ENCODE results near the gene C2.
"Not testable (repeated sequence)": the region's sequence is repeated elsewhere in the genome, so short reads cannot be mapped to it uniquely, and the experiment has no call there.

Gene C2

DNA sequence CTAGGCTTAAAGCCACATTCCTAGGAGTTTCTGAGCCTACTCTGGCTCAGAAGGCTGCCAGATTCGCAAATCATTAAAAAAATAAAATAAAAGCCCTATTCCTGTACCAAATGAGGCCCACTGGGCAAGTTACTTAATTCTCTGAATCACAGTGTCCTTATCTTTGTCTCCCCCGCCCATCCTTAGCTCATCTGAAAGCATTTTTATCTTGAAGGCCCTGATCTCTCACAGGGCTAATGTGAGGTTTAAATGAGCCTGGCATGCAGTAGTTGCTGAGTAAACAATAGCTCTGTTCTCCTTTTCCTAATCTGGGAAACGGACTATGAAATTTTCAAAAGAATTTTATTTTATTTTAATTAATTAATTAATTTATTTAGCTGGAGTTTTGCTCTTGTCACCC lies 23.6 kb upstream of the C2 start:
- Histone ChIP-seq H4K12ac (ENCODE audit: low read depth, low read length) (no peak overlapping the region), H3K14ac (ENCODE audit: low read length) (no peak overlapping the region), H4K8ac (ENCODE audit: low read depth, low read length) (no peak overlapping the region), H3K18ac (ENCODE audit: low read length) (no peak overlapping the region), H2AK5ac (ENCODE audit: low read length) (no peak overlapping the region), H3K4me3 (ENCODE audit: low read depth, low read length) (no peak overlapping the region), H2BK12ac (ENCODE audit: low read length) (no peak overlapping the region), H3K4me2 (ENCODE audit: low read length) (no peak overlapping the region), H2BK120ac (ENCODE audit: insufficient read depth, low read length, poor library complexity) (no peak overlapping the region), H3K27ac (ENCODE audit: low read depth, low read length) (no peak overlapping the region), H3K4ac (ENCODE audit: low read depth, low read length) (no peak overlapping the region), H3K9ac (ENCODE audit: low read length) (no peak overlapping the region), H3K4me1 (ENCODE audit: control insufficient read depth in 1 of 2, insufficient read depth in 2 of 2, low read length in 2 of 2) (peaks cover 7 to 8% of the 10 kb centered on the region in 2 experiments), H3K79me2 (ENCODE audit: control insufficient read depth, insufficient read depth, low read length, poor library complexity) (no peaks in the 10 kb centered on the region), H4K91ac (ENCODE audit: low read depth, low read length) (no peak overlapping the region), H3K9me3 (ENCODE audit: insufficient read depth, low read depth, low read length) (peaks cover 4% of the 10 kb centered on the region), H2AFZ (ENCODE audit: insufficient read depth, low read length, poor library complexity) (no peak overlapping the region), H3K27me3 (ENCODE audit: insufficient read depth, low read length) (no peaks in the 10 kb centered on the region), H3K23ac (ENCODE audit: low read length) (no peak overlapping the region), H3K79me1 (ENCODE audit: low read length) (peaks cover 10% of the 10 kb centered on the region), H3K36me3 (ENCODE audit: control insufficient read depth in 1 of 2, insufficient read depth in 2 of 2, low read length in 2 of 2) (peaks cover 4 to 5% of the 10 kb centered on the region in 2 experiments), H2BK5ac (ENCODE audit: low read depth, low read length, poor library complexity) (no peak overlapping the region)
- no peak for DNase-seq
- no CpG with 5 or more reads among the region's 3 CpGs for WGBS (ENCODE audit: extremely low coverage, insufficient coverage, insufficient read length)

DNA sequence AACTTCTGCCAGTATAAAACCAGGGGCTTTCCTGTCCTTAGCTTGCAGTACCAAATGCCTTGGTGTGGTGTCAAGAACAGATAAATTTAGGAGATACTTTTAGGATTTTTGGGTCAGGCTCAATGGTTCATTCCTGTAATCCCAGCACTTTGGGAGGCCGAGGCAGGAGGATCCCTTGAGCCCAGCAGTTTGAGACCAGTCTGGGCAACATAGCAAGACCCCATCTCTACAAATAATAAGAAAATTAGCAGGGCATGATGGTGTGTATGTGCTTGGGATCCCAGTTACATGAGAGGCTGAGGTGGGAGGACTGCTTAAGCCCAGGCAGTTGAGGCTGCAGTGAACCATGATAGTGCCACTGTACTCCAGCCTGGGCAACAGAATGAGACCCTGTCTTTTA lies 22.5 kb upstream of the C2 start:
- Histone ChIP-seq H3K18ac (ENCODE audit: low read length) (no peak overlapping the region), H3K23ac (ENCODE audit: low read length) (no peak overlapping the region), H3K9ac (ENCODE audit: low read length) (no peak overlapping the region), H3K4me2 (ENCODE audit: low read length) (no peak overlapping the region), H2BK5ac (ENCODE audit: low read depth, low read length, poor library complexity) (no peak overlapping the region), H3K27me3 (ENCODE audit: insufficient read depth, low read length) (no peaks in the 10 kb centered on the region), H3K4me1 (ENCODE audit: control insufficient read depth in 1 of 2, insufficient read depth in 2 of 2, low read length in 2 of 2) (peaks cover 7 to 8% of the 10 kb centered on the region in 2 experiments), H3K14ac (ENCODE audit: low read length) (no peak overlapping the region), H3K4ac (ENCODE audit: low read depth, low read length) (no peak overlapping the region), H2BK12ac (ENCODE audit: low read length) (no peak overlapping the region), H3K4me3 (ENCODE audit: low read depth, low read length) (no peak overlapping the region), H3K36me3 (ENCODE audit: control insufficient read depth in 1 of 2, insufficient read depth in 2 of 2, low read length in 2 of 2) (peaks cover under 1 to 2% of the 10 kb centered on the region in 2 experiments), H2BK120ac (ENCODE audit: insufficient read depth, low read length, poor library complexity) (no peak overlapping the region), H3K9me3 (ENCODE audit: insufficient read depth, low read depth, low read length) (no peaks in the 10 kb centered on the region), H4K91ac (ENCODE audit: low read depth, low read length) (no peak overlapping the region), H4K12ac (ENCODE audit: low read depth, low read length) (no peak overlapping the region), H4K8ac (ENCODE audit: low read depth, low read length) (no peak overlapping the region), H3K79me1 (ENCODE audit: low read length) (peaks cover 10% of the 10 kb centered on the region), H3K79me2 (ENCODE audit: control insufficient read depth, insufficient read depth, low read length, poor library complexity) (no peaks in the 10 kb centered on the region), H2AFZ (ENCODE audit: insufficient read depth, low read length, poor library complexity) (no peak overlapping the region), H2AK5ac (ENCODE audit: low read length) (no peak overlapping the region), H3K27ac (ENCODE audit: low read depth, low read length) (no peak overlapping the region)
- no CpG with 5 or more reads among the region's 1 CpG for WGBS (ENCODE audit: extremely low coverage, insufficient coverage, insufficient read length)
- DNase-seq = no peak

DNA sequence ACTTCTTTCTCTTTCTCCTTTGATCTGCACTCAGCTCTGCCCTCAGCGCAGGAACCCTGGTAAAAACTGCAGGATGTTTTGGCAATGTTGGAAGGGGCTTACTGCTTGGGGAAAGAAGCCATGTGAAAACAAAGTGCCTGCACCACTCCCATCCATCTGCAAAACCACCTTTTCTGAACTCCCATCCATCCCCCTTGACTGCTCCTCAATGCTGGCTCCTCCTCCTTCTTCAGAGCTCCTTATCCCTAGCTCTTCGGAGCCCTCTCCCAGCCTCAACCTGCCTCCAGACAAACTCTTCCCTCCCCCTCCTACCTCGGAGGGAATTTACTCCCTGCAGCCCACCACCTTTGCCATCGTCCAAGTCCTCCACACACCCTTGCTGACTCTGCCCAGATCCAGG lies 21.4 kb upstream of the C2 start:
- Histone ChIP-seq H3K4me3 (ENCODE audit: low read depth, low read length) (no peak overlapping the region), H3K4ac (ENCODE audit: low read depth, low read length) (no peak overlapping the region), H2AK5ac (ENCODE audit: low read length) (no peak overlapping the region), H4K12ac (ENCODE audit: low read depth, low read length) (no peak overlapping the region), H3K4me2 (ENCODE audit: low read length) (no peak overlapping the region), H3K14ac (ENCODE audit: low read length) (no peak overlapping the region), H4K91ac (ENCODE audit: low read depth, low read length) (no peak overlapping the region), H3K9ac (ENCODE audit: low read length) (no peak overlapping the region), H3K27me3 (ENCODE audit: insufficient read depth, low read length) (no peaks in the 10 kb centered on the region), H2BK120ac (ENCODE audit: insufficient read depth, low read length, poor library complexity) (no peak overlapping the region), H3K9me3 (ENCODE audit: insufficient read depth, low read depth, low read length) (no peaks in the 10 kb centered on the region), H2BK5ac (ENCODE audit: low read depth, low read length, poor library complexity) (no peak overlapping the region), H3K79me1 (ENCODE audit: low read length) (peaks cover 8% of the 10 kb centered on the region), H3K18ac (ENCODE audit: low read length) (no peak overlapping the region), H4K8ac (ENCODE audit: low read depth, low read length) (no peak overlapping the region), H2BK12ac (ENCODE audit: low read length) (no peak overlapping the region), H3K27ac (ENCODE audit: low read depth, low read length) (no peak overlapping the region), H3K4me1 (ENCODE audit: control insufficient read depth in 1 of 2, insufficient read depth in 2 of 2, low read length in 2 of 2) (peaks cover 3% of the 10 kb centered on the region in 2 experiments), H3K36me3 (ENCODE audit: control insufficient read depth in 1 of 2, insufficient read depth in 2 of 2, low read length in 2 of 2) (no peaks in the 10 kb centered on the region), H2AFZ (ENCODE audit: insufficient read depth, low read length, poor library complexity) (no peak overlapping the region), H3K79me2 (ENCODE audit: control insufficient read depth, insufficient read depth, low read length, poor library complexity) (no peaks in the 10 kb centered on the region), H3K23ac (ENCODE audit: low read length) (no peak overlapping the region)
- no peak for DNase-seq
- no CpG with 5 or more reads among the region's 4 CpGs for WGBS (ENCODE audit: extremely low coverage, insufficient coverage, insufficient read length)

DNA sequence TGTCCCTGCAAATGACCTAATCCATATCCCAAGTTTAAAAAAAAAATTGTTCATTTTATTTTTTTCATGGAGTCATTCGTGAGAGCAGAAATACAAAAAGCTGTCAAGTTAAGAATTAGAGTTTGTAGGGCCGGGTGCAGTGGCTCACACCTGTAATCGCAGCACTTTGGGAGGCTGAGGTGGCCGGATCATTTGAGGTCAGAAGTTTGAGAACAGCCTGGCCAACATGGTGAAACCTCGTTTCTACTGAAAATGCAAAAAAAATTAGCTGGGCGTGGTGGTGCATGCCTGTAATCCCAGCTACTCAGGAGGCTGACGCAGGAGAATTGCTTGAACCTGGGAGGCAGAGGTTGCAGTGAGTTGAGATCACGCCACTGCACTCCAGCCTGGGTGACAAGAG lies 20.8 kb upstream of the C2 start:
- H4K91ac ChIP-seq (ENCODE audit: low read depth, low read length); H3K4me1 ChIP-seq (ENCODE audit: control insufficient read depth in 1 of 2, insufficient read depth in 2 of 2, low read length in 2 of 2); H2BK12ac ChIP-seq (ENCODE audit: low read length); H3K79me1 ChIP-seq (ENCODE audit: low read length); H2AK5ac ChIP-seq (ENCODE audit: low read length); H3K27me3 ChIP-seq (ENCODE audit: insufficient read depth, low read length); H3K4me2 ChIP-seq (ENCODE audit: low read length); H3K9ac ChIP-seq (ENCODE audit: low read length); H3K36me3 ChIP-seq (ENCODE audit: control insufficient read depth in 1 of 2, insufficient read depth in 2 of 2, low read length in 2 of 2); H2AFZ ChIP-seq (ENCODE audit: insufficient read depth, low read length, poor library complexity); H3K18ac ChIP-seq (ENCODE audit: low read length); H3K4ac ChIP-seq (ENCODE audit: low read depth, low read length); H3K79me2 ChIP-seq (ENCODE audit: control insufficient read depth, insufficient read depth, low read length, poor library complexity); H3K4me3 ChIP-seq (ENCODE audit: low read depth, low read length); H3K27ac ChIP-seq (ENCODE audit: low read depth, low read length); H2BK5ac ChIP-seq (ENCODE audit: low read depth, low read length, poor library complexity); H4K8ac ChIP-seq (ENCODE audit: low read depth, low read length); H3K23ac ChIP-seq (ENCODE audit: low read length); H4K12ac ChIP-seq (ENCODE audit: low read depth, low read length); H3K14ac ChIP-seq (ENCODE audit: low read length); H2BK120ac ChIP-seq (ENCODE audit: insufficient read depth, low read length, poor library complexity); H3K9me3 ChIP-seq (ENCODE audit: insufficient read depth, low read depth, low read length): not testable (repeated sequence)
- no CpG with 5 or more reads among the region's 8 CpGs for WGBS (ENCODE audit: extremely low coverage, insufficient coverage, insufficient read length)
- DNase-seq = peak; percentile 58 to 68
